Activated B cell treated with CpG ODN at 0.5 μM for 24 hours (primary cell): ENCODE data around the gene DAP. TPM values are rescaled to one million over a fixed set of nuclear protein-coding genes. Genes with fewer than 3 reads are reported as not detected.

Experiments used
- ATAC-seq: fragments of 200-7000 bp; cut with Tn5 transposase; one replicate; pipeline ENCODE4 v1.10.0; 2021; ENCODE audit warnings: low read depth, mild to moderate bottlenecking, moderate library complexity
- CTCF ChIA-PET: fragments of 350-600 bp; sonication (Branson Sonifier 250); formaldehyde crosslinking; loops from one replicate; lab custom pipeline; 2021; ENCODE audit warnings: antibody characterized with exemption; lab: Charles Lee
- POLR2A ChIA-PET: fragments of 350-600 bp; sonication (Branson Sonifier 250); formaldehyde crosslinking; loops from one replicate; lab custom pipeline; 2021; ENCODE audit warnings: antibody characterized with exemption; lab: Charles Lee
- DNase-seq: peaks from one replicate; pipeline ENCODE4 v3.0.0; 2022
- H3K27ac Mint-ChIP-seq: one replicate; pipeline ENCODE4 v1.8.0; 2020; ENCODE audit warnings: mixed read lengths
- H3K27me3 Mint-ChIP-seq: one replicate; pipeline ENCODE4 v1.8.0; 2021; ENCODE audit warnings: mixed read lengths
- H3K36me3 Mint-ChIP-seq: one replicate; pipeline ENCODE4 v1.8.0; 2021; ENCODE audit warnings: low read depth, mixed read lengths
- H3K4me1 Mint-ChIP-seq: one replicate; pipeline ENCODE4 v1.8.0; 2021; ENCODE audit warnings: mixed read lengths
- H3K4me3 Mint-ChIP-seq: one replicate; pipeline ENCODE4 v1.8.0; 2020; ENCODE audit warnings: mild to moderate bottlenecking, mixed read lengths
- H3K9me3 Mint-ChIP-seq: one replicate; pipeline ENCODE4 v1.8.0; 2020; ENCODE audit warnings: mixed read lengths
- CTCF ChIP-seq: fragments of 200-600 bp; IDR thresholded peaks from one replicate; pipeline ENCODE4 v1.8.0; 2022; ENCODE audit warnings: antibody characterized with exemption, mild to moderate bottlenecking
- intact Hi-C: fragments of 100-400 bp; cut with micrococcal nuclease; formaldehyde crosslinking; loops from one replicate; pipeline ENCODE4 v1.15.1; 2024
- total RNA-seq: library from RNA; stranded (reverse); gene quantifications from 2 replicates; pipeline ENCODE4 v1.2.3, GENCODE V29; 2022

Gene DAP
- total RNA-seq, 1 donor from 2014 or later: 51.3 TPM

GRCh38 chr5:10676224-10676623, 84.8 kb downstream of the DAP start:
- intact Hi-C loops: no loop called here
- ATAC-seq: no peak
- ChIA-PET POLR2A (no interaction called here), CTCF (no interaction called here)
- no peak overlapping the region for H3K4me3 Mint-ChIP-seq
- DNase-seq: no peak
- no peak overlapping the region for H3K27ac Mint-ChIP-seq
- H3K4me1 Mint-ChIP-seq: no peaks in the 10 kb centered on the region
- H3K27me3 Mint-ChIP-seq: no peaks in the 10 kb centered on the region
- peaks cover 8% of the 10 kb centered on the region for H3K9me3 Mint-ChIP-seq
- TF ChIP-seq CTCF: no peak
- H3K36me3 Mint-ChIP-seq: peaks cover 38% of the 10 kb centered on the region

GRCh38 chr5:10675177-10675700, 85.8 kb downstream of the DAP start:
- intact Hi-C loops: no loop called here
- no peaks in the 10 kb centered on the region for H3K4me1 Mint-ChIP-seq

GRCh38 chr5:10674582-10674981, 86.5 kb downstream of the DAP start:
- ATAC-seq (no peak), DNase-seq (no peak)
- H3K27me3 Mint-ChIP-seq: no peaks in the 10 kb centered on the region
- peaks cover 8% of the 10 kb centered on the region for H3K9me3 Mint-ChIP-seq
- ChIA-PET POLR2A (interaction anchor here (0.5 kb wide), 1 partner anchor 811 kb away, joined by 3 read pairs; no protein-coding TSS in a partner anchor), CTCF (no interaction called here)
- H3K27ac Mint-ChIP-seq: no peak overlapping the region
- TF ChIP-seq CTCF: no peak
- H3K4me1 Mint-ChIP-seq: no peaks in the 10 kb centered on the region
- intact Hi-C loops: no loop called here
- peaks cover 23% of the 10 kb centered on the region for H3K36me3 Mint-ChIP-seq
- no peak overlapping the region for H3K4me3 Mint-ChIP-seq

More at GRCh38 chr5:10675177-10675700, 85.8 kb downstream of the DAP start:
- Mint-ChIP-seq H3K36me3 (peaks cover 30% of the 10 kb centered on the region), H3K27ac (no peak overlapping the region), H3K4me3 (no peak overlapping the region), H3K27me3 (no peaks in the 10 kb centered on the region), H3K9me3 (peaks cover 8% of the 10 kb centered on the region)
- ChIA-PET POLR2A (no interaction called here), CTCF (no interaction called here)
- no peak for TF ChIP-seq CTCF
- no peak for DNase-seq
- ATAC-seq: no peak

GRCh38 chr5:10674096-10674495, 86.9 kb downstream of the DAP start:
- H3K4me3 Mint-ChIP-seq: no peak overlapping the region
- H3K27me3 Mint-ChIP-seq: no peaks in the 10 kb centered on the region
- H3K36me3 Mint-ChIP-seq: peaks cover 21% of the 10 kb centered on the region
- no peak overlapping the region for H3K27ac Mint-ChIP-seq
- no peak for DNase-seq
- H3K9me3 Mint-ChIP-seq: peaks cover 8% of the 10 kb centered on the region
- intact Hi-C loops: no loop called here
- ATAC-seq: no peak
- POLR2A ChIA-PET: no interaction called here
- TF ChIP-seq CTCF: no peak
- CTCF ChIA-PET: no interaction called here
- no peaks in the 10 kb centered on the region for H3K4me1 Mint-ChIP-seq

- intact Hi-C loops: no loop called here
- Mint-ChIP-seq H3K27me3 (no peaks in the 10 kb centered on the region), H3K36me3 (peaks cover 17% of the 10 kb centered on the region), H3K27ac (no peak overlapping the region), H3K9me3 (peaks cover 8% of the 10 kb centered on the region), H3K4me3 (no peak overlapping the region), H3K4me1 (no peaks in the 10 kb centered on the region)
- DNase-seq (no peak), ATAC-seq (no peak)
- POLR2A ChIA-PET: interaction anchor here (0.7 kb wide), 1 partner anchor 214 kb away, joined by 4 read pairs; no protein-coding TSS in a partner anchor
- CTCF ChIA-PET: no interaction called here
- no peak for TF ChIP-seq CTCF
Measured at GRCh38 chr5:10673407-10673806, 87.6 kb downstream of the DAP start.
